ENCODE data around the gene RNU5B-1.

DNA sequence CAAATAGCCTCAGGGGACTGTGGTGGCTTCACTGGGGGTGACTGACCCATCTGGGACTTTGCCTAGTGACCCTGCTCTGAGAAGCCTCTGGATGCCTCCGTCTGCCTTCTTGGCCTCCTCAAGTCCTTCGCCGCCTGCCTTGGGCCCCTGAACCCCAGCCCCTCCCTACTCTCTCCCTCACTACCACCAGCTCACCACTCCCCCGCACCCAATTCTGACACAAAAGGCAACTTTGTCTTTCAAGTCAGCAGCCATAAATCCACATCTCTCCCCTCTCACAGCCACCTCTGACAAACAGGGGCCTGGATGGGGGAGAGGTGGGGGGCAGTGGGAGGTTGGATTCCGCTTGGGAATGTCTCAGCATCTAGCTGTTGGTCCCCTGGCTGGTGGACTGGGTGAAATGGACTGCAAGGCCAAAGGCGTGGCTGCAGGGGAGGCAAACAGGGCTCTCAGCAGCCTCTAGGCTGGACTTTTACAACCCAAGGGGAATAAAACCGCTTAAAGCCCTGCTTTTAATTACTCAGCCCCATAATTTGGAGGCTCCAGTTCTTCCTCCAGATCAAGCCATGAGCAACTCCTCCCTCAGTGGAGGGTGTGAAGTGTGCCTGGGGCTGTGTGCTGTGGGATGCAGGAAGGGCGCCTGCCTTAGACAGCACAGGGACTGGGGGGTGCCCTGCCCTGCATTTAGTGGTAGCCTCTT is 39.9 kb downstream of the RNU5B-1 start:
- TF ChIP-seq CTCF (IDR thresholded peaks at IDR 0.05; ENCODE audit: insufficient read depth, low read length, poor library complexity, severe bottlenecking) (no peak), EZH2phosphoT487 (conservative IDR thresholded peaks at IDR 0.05; ENCODE audit: low read length) (no peak)

Measured in SU-DHL-6 (cell line).